CD4-positive, alpha-beta T cell treated with Interleukin-12 subunit alpha and Interleukin-12 subunit beta, for 1 hour (primary cell): ENCODE measurements around the gene MAP3K20.
"Not testable (repeated sequence)": the region's sequence is repeated elsewhere in the genome, so short reads cannot be mapped to it uniquely, and the experiment has no call there.

Source experiments
- DNase-seq: peaks from one replicate; pipeline ENCODE4 v3.0.0-alpha.2; 2020

Gene MAP3K20

GRCh38 chr2:173163357-173163756 lies 87.7 kb downstream of the MAP3K20 start:
- DNase-seq: not testable (repeated sequence)

- DNase-seq: no peak
These were observed 88.8 kb downstream of the MAP3K20 start for GRCh38 chr2:173164396-173164795.

GRCh38 chr2:173165443-173166238 lies 90.0 kb downstream of the MAP3K20 start:
- DNase-seq: no peak

- DNase-seq: no peak
These were observed 95.7 kb downstream of the MAP3K20 start for GRCh38 chr2:173171321-173171720.

GRCh38 chr2:173171924-173172643 lies 96.4 kb downstream of the MAP3K20 start:
- no peak for DNase-seq

GRCh38 chr2:173174339-173174738 lies 98.7 kb downstream of the MAP3K20 start:
- not testable (repeated sequence) for DNase-seq

GRCh38 chr2:173175222-173175621 lies 99.6 kb downstream of the MAP3K20 start:
- DNase-seq: no peak

GRCh38 chr2:173181982-173182381 lies 106.3 kb downstream of the MAP3K20 start:
- DNase-seq: no peak

GRCh38 chr2:173184031-173185004 lies 108.7 kb downstream of the MAP3K20 start:
- no peak for DNase-seq

- no peak for DNase-seq
These were observed 109.8 kb downstream of the MAP3K20 start for GRCh38 chr2:173185437-173185836.

GRCh38 chr2:173187941-173188788 lies 112.5 kb downstream of the MAP3K20 start:
- no peak for DNase-seq

- no peak for DNase-seq
These were observed 116.0 kb downstream of the MAP3K20 start for GRCh38 chr2:173191601-173192000.

- DNase-seq: no peak
These were observed 116.4 kb downstream of the MAP3K20 start for GRCh38 chr2:173192071-173192470.

GRCh38 chr2:173193925-173194324 lies 118.3 kb downstream of the MAP3K20 start:
- DNase-seq: no peak

- no peak for DNase-seq
These were observed 119.5 kb downstream of the MAP3K20 start for GRCh38 chr2:173195100-173195499.

- no peak for DNase-seq
These were observed 120.4 kb downstream of the MAP3K20 start for GRCh38 chr2:173196080-173196479.

GRCh38 chr2:173196638-173197037 lies 121.0 kb downstream of the MAP3K20 start:
- no peak for DNase-seq

- DNase-seq: no peak
These were observed 122.7 kb downstream of the MAP3K20 start for GRCh38 chr2:173198327-173198726.

- no peak for DNase-seq
These were observed 123.6 kb downstream of the MAP3K20 start for GRCh38 chr2:173199294-173199693.

- DNase-seq: no peak
These were observed 126.9 kb downstream of the MAP3K20 start for GRCh38 chr2:173202570-173202969.

GRCh38 chr2:173204316-173204715 lies 128.7 kb downstream of the MAP3K20 start:
- DNase-seq: no peak

- no peak for DNase-seq
These were observed 129.7 kb downstream of the MAP3K20 start for GRCh38 chr2:173205375-173205774.
